Brain pericyte (primary cell): Measurements from ENCODE around the gene GABBR2.

Source experiments
- DNase-seq: peaks from one replicate; pipeline ENCODE4 v3.0.0-alpha.2; 2012; ENCODE audit warnings: low read depth, low spot score

Gene GABBR2

DNA sequence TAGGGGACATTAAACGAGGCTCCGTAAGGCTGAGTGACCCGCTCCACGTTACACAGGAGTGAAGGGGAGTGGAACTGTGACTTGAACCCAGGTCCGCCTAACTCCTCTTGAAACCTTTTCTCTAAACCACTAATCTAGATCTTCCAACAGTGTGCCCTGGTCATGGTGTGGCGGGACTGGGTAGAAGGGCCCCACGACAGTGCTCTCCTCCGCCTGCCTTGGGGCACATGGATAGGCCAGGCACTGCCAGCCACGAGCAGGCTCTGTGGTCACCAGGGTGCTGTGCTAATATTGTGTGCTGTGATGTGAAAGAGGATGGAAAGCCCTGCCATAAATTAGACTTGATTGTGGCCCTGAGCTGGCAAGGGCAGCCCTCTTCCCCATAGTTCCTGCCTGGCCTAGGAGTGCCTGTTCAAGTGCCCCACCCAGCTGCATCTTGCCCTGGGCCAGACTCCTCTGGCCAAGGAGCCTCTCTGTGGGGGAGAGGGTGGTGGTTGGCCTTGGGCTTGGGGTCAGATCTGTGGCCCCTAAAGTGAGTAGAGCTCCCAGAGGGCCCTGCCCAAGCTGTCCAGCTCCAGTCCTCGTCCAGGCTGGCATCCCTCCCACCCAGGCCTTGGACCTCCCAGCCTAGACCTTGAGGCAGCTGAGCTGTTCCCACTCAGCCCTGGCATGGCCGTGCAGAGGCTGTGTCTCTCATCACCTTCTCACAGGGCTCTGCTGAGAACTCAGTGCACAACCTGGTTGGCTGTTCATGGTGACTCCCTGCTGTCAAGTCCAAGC is 385.5 kb downstream of the GABBR2 start:
- DNase-seq: no peak

DNA sequence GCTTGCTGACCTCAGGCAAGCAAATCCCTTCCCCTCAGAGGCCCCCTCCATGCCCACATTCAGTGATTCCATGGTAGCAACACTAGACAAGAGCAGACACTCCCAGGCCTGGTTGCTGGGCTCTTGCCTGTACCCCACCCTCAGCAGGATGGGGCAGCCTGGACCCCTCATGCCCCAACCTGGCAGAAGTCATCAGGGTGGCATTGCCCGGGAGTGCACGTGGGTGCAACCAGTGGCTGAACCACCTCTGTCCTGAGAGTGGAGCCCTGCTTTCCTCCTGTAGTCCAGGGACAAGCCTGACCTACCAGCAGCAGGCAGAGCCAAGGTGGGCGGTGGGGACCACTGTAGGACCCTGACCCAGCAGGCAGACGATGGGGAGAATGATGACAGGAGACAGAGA is 387.5 kb downstream of the GABBR2 start:
- no peak for DNase-seq

DNA sequence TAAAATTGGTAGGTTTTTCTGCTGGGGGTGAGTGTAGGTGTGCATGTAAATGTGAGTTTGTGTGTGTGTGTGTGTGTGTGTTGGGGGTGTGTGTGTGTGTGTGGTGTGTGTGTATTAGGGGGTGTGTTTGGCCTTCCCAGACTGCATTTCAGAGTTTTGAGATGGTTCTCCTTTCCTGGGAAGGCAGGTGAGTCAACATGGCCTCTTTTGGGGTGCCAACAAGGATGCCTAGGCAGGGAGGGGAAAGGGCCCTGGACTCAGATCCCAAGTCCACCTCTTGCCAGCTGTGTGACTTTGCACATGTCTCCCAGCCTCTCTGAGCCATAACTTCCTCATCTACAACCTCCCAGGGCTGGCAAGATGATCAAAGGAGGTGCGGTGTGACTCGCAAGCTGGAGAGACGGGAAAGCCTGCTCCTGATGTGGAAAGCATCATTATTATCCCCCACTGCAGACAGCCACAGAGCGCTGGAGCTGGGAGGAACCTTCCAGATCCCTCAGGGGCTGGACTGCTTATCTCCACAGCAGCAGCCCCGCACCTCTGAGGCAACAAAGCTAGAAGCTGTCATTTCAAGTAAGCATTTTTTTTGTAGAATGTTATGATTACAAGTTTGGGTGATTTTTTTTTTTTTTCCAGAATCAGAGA is 389.8 kb downstream of the GABBR2 start:
- DNase-seq: no peak

DNA sequence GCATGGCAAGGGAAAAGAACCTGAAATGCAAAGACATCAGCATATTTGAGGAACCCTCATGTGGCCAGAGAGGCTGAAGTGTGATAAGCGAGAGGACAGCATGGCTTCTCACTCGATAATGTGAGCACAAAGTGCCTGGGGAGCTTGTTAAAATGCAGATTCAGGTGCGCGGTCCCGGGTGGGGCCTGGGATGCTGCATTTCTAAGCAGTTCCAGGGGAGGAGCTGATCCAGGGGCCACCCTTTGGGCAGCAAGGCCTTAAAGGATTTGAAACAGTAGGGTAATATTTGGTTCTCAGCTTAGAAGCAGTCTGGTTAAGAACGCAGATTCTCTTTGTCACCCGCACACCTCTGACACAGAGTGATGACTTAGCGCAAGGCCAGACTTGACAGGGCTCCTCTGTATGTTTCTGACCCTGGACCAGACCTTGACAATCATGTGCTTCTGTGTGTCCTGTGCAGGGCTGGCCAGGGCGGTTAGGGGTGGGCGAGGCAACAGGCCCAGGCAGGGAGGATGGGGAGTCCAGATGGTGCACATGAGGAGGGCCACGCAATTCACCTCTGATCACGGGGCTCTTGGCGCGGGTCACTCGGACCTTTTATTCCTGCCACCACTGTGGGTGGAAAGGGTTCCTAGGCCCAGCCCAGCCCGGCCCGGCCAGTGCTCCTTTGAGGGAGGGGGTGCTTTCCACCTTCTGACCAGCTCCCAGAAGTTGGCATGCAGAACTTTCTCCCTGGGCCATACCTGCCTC is 390.5 kb downstream of the GABBR2 start:
- no peak for DNase-seq

DNA sequence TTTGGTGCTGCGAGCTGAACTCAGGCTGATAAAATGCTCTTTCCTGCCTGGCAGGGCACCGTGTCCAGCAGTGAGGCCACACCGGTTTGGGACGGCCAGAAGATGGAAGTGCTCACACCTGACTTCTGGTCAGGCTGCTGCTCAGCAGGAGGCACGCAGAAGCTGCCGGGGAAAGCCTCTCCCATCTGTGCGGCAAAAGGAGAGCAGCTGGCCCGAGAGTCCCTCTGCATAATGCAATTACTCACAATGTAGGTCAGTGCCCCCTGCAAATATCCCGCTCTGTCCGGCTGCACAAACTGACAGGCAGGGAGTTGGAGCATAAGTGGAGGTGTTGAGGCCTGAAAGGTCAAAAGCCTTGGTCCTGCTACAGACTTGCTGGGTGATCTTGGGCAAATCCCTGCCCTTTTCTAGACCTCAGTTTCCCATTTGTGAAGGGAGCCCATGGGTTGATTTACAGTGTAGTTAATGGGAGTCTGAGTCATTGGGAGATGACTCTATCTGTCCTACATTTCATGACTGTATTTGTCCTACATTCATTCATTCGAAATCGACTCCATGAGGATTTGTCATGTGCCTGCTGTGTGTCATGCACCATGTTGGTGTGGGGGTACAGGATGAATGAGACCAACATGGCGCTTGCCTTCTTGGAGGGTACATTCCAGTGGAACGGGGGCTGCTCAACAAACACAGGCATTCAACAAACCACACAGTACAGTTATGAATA is 391.4 kb downstream of the GABBR2 start:
- no peak for DNase-seq

DNA sequence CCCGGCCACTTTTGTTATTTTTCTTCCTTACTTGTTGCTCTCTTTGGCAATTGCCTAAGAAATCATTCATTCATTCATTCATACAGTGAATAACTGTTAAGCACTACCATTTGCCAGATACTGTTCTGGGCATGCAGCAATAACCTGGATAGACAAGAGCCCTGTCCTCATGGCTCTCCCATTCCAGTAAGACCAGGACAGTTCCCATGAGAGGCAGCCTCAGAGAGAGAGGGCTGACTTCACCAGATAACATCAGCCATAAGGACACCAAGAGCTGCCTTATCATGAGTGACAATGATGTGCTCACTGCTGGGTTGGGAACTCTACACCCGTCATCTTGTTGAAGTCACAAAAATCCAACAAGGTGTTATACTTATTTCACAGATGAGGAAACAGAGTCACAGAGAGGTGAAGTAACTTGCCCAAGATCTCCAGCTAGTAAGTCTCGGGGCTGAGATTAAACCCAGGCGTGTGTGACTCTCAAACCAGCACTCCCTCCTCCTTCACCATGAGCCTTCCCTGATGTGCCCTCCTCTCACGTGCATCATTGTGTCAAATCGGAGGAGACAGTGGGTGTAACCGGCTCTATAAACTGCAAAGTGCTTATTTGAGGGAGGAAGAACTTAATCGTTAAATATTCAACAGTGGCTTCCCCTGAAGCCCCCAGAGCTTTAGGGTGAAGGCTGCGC is 392.1 kb downstream of the GABBR2 start:
- DNase-seq: no peak

DNA sequence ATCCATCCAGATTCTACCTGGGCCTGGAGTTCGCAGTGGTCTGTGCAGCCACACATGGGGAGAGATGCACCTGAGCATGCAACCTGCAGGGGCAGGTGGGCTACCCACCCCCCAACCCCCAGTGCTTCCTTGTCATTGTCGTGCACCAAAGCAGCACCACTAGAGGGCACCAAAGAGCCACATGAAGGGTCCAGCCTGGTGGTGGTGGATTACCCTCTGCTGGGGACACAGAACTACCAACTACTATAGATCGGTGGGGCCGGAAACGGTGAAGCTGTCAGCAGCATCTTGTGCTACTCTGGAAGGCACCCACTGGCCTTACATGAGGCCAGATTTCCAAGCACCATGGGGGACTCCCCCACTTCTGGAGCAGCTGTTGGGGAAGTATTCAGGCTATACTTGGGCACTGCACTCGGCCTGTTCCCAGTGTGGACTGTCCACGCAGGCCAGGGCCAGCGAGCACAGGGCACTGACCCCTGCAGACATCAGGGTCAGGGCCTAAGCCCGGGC is 393.1 kb downstream of the GABBR2 start:
- DNase-seq: peak; percentile 53

DNA sequence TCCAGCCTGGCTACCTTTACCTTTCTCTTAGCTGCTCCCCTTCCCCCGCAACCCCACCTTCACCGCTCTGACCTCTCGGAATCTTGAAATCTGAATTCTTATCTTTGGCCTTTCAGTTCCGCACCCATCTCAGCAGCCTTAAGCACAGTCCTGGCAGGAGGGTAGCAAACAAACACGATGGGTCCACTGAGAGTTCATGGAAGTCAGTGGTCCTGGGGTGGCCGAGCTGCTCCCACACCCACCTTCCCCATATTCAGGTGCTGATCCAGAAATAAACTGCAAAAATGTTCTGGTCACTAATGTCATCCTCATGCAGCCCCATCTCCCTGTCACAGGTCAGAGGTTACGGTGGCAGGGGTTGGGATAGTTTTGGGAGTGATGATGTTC is 393.7 kb downstream of the GABBR2 start:
- DNase-seq: no peak

DNA sequence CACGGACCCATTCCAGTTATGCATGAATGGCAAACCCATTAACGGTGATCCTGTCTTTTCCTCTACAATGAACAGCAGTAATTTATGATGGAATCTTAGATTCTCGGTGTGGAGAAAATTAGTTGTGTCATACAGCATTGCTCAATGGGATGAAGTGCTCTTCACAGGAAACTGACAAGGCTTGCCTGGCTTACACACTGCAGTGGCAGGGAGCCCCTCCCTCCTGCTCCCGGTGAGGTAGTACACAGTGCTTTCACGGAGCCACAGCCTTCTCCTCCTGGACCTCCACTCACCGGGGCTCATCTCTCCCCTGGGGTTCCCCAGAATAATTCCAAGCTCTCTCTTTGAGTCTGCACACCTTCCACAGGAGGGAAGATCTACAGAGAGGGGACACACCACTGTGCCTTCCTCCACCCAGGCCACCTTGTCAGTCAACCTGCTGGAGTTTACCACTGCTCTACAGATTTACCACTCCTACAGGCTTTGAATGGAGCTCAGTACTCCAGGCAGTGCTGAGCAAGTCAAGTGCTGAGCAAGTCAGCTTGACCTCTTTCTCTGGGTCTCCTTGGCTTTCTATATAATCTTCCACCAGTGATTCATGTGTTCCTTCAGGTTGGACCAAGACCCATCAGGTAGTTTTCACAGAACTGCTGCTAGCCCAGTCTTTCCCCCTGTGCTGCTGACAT is 394.2 kb downstream of the GABBR2 start:
- no peak for DNase-seq

DNA sequence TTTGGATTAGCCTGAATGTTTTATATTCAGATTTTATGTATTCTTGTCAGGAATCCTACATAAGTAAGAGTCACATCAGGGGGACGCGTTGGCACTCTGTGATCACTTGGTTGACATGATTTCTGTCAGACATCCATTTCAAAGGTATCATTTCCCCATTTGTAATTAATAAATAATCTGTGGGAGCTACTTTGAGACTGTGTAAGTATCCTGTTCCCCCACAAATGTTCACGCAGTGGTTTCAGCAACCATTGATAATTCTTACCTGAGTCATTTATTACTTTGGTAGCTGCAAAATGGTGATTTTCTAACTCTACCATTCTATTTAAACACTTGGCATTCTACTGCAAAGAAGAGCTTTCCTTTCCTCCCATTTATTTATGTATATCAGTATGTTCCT is 396.4 kb downstream of the GABBR2 start:
- DNase-seq: no peak

DNA sequence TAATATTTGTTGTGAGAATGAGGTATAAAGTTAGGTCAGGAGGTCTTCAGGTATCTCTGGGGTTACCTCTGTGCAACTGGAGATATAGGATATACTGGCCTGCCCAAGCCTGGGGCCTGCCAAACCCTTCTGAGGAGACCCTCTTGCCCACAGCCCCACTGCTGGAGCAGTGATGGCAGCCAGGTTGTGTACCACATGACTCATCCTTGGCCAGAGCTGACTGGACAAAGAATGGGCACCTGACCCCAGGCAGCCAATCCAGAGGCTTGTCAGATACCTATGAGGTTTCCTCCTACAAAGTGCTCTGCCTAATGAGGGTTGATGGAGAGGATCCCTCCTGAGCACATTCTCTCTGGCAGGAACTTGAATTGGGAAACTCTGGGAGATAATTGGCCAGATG is 397.2 kb downstream of the GABBR2 start:
- DNase-seq: no peak

DNA sequence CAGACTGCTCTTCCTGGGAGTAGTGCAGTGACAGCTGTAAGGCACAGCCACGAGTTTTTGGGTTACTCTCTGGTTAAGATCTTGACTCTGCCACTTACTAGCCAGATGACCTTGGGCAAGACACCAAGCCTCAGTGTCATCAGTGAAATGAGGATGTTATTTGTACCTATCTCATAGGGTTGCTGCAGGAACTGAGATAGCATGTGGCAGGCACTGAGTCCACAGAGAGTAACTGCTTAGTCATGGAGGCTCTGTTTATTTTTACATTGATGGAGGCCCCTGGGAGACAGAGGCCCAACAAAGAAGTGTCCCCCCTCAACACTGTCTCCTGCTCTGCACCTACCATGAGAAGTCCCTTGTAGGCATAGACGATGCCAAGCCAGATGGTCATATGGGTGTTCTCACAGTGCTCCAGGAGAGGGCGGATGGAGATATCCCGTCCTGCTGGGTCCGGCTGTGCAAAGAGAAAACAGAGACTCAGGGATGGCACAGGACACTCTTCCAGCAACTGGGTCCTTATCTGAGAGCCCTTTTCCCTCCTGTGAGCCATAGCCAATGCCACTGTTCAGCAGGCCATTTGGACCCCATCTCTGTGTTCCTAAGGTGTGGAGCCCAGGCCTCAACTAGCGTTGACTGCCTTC is 397.9 kb downstream of the GABBR2 start:
- DNase-seq: no peak

DNA sequence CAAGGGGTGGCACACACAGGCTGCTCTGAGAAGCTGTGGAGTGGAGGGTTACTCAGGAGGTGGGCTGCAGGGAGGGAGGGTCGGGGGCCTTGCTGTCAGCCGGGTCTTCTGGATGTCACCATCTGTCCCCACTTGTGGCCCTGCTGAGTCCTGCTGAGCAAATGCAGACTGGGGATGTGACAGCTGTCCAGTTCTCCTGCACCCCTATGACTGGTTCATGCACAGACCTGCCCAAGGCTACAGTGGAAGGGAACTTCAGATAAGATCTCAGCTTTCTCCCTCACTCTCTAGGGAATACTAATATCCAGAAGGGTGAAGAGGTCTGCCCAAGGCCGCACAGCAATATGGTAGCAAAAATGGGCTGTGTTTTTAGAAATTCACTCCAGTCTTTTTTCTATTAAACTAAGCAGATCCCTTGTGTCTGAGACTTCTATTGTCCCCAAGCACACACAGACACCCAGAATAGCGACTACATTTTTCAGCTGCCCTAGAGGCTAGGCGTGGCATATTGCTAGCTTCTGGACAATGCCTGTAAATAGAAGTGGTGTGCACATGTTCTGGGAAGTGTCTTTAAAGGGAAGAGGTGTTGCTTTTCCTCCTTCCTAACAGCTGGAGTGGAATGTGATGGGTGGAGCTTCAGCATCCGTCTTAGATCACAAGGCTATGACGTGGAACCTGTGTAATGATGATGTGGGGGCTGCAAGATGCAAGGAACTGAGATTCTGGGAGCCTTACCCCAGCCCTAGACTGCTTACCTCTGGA is 402.2 kb downstream of the GABBR2 start:
- no peak for DNase-seq

DNA sequence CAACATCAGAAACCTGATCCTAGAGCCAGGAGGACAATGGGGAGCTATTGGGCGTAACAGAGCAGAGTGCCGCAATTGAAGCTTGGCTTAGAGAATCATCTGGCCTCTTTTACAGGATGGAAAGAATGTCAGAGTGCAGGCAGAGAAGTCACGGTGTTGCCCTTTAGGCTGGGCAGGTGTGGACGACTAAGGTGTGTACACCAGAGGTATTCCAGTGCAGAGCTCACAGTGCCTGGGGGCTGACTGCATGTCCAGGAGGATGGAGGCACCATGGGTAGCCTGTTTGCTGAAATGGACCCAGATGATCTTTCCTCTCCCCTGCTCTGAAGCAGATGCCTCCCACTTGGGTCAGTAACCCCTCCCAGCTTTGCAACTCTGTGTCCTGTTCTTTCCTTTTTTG is 404.4 kb downstream of the GABBR2 start:
- no peak for DNase-seq

DNA sequence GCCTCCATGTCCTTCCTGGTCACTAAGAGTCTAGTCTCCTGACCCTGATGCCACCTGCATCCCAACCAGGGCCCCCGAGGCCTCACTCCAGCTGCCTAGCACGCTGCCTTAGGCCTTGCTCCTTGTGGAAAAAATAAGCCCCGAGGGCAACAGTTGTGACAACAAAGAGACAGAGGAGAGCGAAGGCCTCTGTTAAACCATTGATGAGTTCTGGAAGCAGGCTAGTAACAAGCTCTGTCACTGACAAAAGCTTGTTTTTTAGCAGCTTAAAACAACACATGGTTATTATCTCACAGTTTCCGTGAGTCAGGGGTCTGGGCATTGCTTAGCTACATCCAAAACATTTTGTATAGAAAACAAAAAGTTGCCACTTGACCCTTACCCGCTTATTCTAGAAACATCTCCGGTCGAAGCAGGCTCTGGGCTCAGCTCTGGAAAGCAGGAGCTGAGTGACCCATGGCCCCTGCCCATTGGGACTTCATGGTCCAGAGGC is 405.1 kb downstream of the GABBR2 start:
- no peak for DNase-seq

DNA sequence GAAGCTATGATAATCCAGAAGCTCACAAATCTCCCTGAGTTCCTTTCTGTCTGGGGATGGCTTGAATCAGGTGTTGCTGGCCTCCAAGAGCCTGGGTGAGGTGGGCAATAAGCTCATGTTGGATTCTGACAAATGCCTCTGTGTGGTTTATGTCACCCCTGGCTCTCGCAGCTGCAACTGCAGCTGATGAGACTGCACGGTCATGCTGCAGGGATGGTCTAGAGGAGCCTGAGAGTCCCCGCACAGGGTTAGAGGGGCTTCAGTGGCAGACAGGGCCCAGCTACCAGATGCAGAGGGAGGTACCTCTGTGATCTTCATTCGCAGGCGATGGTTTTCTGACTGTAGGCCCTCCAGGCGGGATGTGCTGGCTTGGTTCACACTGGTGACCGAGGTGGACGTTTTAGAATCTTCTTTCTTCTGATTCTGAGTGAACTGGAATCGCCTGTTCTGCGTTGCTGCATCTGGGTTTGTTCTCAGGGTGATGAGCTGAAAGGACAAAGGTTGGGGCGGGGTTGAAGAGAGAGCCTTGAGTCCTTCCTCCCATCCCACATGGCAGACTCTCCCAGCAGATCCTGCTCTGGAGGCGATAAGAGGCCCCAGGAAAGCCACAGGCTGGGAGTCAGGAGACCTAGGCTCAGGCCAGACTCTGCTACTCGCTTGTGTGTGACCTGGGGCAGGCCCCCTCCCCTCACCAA is 405.6 kb downstream of the GABBR2 start:
- no peak for DNase-seq

DNA sequence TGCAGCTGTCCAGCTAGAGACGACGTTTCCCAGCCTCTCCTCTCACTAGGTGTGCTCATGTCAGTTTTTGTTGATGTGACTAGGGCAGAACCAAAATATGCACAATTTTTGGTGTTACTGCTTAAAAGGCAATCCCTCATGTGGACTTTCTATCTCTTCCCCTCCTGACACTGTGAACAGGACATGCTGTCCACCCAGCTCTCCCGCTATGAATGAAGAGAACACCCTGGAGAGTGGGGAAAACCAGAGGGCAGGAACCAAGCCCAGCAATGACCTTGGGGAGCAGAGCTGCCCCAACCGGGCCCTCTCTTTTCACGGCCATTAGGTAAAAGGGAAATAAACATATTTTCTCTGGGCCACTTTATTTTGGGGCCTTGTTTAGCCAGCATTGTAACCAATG is 406.6 kb downstream of the GABBR2 start:
- no peak for DNase-seq

DNA sequence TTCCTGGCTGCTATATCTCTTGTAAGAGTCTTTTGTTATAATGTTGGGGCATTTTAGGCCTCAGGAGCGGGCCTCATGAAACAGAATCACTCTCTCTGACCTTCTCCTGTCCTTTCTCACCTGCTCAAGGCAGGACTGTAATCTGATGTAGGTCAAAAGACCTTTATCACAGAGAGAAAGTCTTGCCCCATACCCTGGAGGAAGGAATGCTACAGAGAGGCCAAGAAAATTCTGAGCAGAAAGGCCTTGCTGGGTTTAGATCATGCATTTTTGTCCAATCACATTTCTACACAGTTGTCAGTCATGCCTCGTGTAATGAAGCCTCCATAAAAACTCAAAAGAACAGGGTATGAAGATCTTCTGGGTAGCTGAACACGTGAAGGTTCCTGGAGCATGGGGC is 408.1 kb downstream of the GABBR2 start:
- no peak for DNase-seq

DNA sequence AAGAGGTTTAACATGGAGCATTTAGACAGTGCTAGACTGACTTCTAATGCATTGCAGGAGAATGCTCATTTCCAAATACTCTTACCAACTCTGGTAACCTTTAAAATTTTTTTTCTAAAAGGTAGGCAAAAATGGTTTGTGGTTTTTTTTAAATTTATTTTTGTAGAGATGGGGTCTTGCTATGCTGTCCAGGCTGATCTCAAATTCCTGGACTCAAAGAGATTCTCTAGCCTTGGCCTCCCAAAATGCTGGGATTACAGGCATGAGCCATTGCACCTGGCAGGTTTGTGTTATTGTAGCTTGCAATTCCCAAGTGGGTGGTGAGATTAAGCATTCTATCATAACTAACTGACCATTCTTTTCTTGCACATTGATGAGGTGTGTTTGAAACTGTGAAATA is 410.3 kb downstream of the GABBR2 start:
- DNase-seq: no peak
